Thyroid gland (tissue), 4 donors: Measurements from ENCODE around the gene TBC1D26.

Source experiments
- CTCF ChIP-seq, 6 experiments: fragments of 200-600 bp in 3 of 6; fragments of 450-650 bp in 3 of 6; sonication (generic) in 3 of 6; IDR thresholded peaks; one replicate each; pipeline ENCODE4 v1.5.1; 2016 to 2019; ENCODE audit warnings: antibody characterized with exemption in 6 of 6, mild to moderate bottlenecking in 2 of 6, inconsistent platforms in 1 of 6, moderate library complexity in 1 of 6
- POLR2A ChIP-seq, 2 donors: fragments of 450-650 bp; IDR thresholded peaks; one replicate each; pipeline ENCODE4 v1.6.1; 2017; ENCODE audit warnings: antibody characterized with exemption in 2 of 2, mild to moderate bottlenecking in 2 of 2, moderate library complexity in 1 of 2

DNA sequence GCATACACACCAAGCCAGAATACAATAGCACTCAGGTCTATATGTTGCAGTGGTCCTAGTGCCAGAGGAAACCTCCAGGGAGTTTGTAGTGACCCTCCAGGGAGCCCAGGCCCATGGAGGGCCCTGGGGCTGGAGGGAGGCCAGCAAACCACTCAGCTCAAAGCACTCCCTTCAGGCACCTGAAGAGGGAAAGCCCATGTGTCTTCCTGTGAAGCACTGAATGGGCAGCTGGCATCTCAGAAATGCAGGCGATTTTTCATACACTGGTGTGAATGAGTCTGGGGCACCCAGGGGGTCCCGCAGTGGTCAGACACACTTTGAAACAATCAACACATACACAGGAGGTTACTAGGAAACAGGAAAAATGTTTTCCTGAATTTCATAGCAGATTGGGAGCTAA, 12.8 kb downstream of the TBC1D26 start:
- peak in 1 of 6 experiments; percentile 26 for TF ChIP-seq CTCF (IDR thresholded peaks at IDR 0.05)
- no peak for TF ChIP-seq POLR2A (IDR thresholded peaks at IDR 0.05)
